PC-9 (cell line): Measurements from ENCODE around the gene HSPE1.

ENCODE experiments used
- CTCF ChIP-seq: fragments of 200-600 bp; sonication (generic); conservative IDR thresholded peaks from 2 replicates; pipeline ENCODE4 v1.6.1; 2017; ENCODE audit warnings: mixed run types, antibody characterized with exemption, mild to moderate bottlenecking, moderate library complexity
- EZH2 ChIP-seq: fragments of 200-600 bp; sonication (generic); IDR thresholded peaks from 2 replicates; pipeline ENCODE4 v1.8.0; 2017; ENCODE audit warnings: antibody characterized with exemption, low read depth

DNA sequence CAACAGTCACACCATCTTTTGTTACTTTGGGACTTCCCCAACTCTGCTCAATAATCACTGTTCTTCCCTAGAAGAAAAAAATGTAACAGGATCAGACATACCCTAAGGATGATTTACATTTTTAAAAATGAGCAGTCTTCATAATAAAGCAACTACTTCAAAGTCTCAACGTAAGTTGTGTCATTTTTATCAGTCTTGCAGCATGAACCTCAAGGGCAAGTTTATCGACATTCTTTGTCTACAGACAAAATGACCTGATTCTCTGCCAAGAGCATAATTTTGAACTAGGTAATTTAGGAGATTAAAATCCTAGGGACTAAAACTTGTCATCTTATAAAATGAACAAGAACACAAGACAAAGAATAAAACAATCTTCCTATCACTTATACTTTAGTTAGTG, 2.9 kb upstream of the HSPE1 start:
- TF ChIP-seq CTCF (no peak), EZH2 (no peak)
